Nephron progenitor cell (in vitro differentiated cells): ENCODE data around the gene TTYH1.

Experiments used
- DNase-seq: peaks from one replicate; pipeline ENCODE4 v3.0.0; 2021
- H3K27ac Mint-ChIP-seq: 2 replicates; pipeline ENCODE4 v1.8.0; 2021; ENCODE audit warnings: mild to moderate bottlenecking, moderate library complexity, mixed read lengths
- H3K27me3 Mint-ChIP-seq: 2 replicates; pipeline ENCODE4 v1.8.0; 2021; ENCODE audit warnings: mild to moderate bottlenecking, low read depth, mixed read lengths; ENCODE audit not compliant: poor library complexity
- H3K36me3 Mint-ChIP-seq: 2 replicates; pipeline ENCODE4 v1.8.0; 2021; ENCODE audit warnings: low read depth, mixed read lengths
- H3K4me1 Mint-ChIP-seq: 2 replicates; pipeline ENCODE4 v1.8.0; 2021; ENCODE audit warnings: mixed read lengths
- H3K4me3 Mint-ChIP-seq: 2 replicates; pipeline ENCODE4 v1.8.0; 2021; ENCODE audit warnings: mild to moderate bottlenecking, moderate library complexity, mixed read lengths
- H3K9me3 Mint-ChIP-seq: 2 replicates; pipeline ENCODE4 v1.8.0; 2021; ENCODE audit warnings: mild to moderate bottlenecking, moderate library complexity, mixed read lengths
- CTCF ChIP-seq: fragments of 200-600 bp; sonication (generic); IDR thresholded peaks from 2 replicates; pipeline ENCODE4 v1.5.0; 2021; ENCODE audit warnings: antibody characterized with exemption

TTYH1 gene

GRCh38 chr19:54405628-54406027 lies 9.6 kb upstream of the TTYH1 start:
- Mint-ChIP-seq H3K4me1 (no peaks in the 10 kb centered on the region), H3K27me3 (peaks cover 14% of the 10 kb centered on the region), H3K27ac (no peak overlapping the region), H3K9me3 (peaks cover 70% of the 10 kb centered on the region), H3K36me3 (no peaks in the 10 kb centered on the region), H3K4me3 (no peak overlapping the region)
- DNase-seq: no peak
- TF ChIP-seq CTCF: no peak

DNA sequence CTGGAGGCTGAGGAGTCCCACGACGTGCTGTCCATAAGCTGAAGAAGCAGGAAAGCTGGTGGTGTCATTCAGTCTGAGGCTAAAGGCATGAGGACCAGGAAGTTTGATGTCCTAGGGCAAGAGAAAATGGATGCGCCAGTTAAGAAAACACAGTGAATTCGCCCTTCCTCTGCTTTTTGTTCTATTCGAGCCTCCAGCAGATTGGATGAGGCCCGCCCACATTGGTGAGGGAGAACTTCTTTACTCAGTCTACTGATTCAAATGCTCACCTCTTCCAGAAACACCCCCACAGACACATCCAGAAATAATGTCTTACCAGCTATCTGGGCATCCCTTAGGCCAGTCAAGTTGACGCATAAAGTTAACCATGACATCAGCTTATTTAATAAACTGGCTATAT lies 7.5 kb upstream of the TTYH1 start:
- Mint-ChIP-seq H3K4me1 (no peaks in the 10 kb centered on the region), H3K27me3 (peaks cover 33% of the 10 kb centered on the region)
- TF ChIP-seq CTCF: no peak

GRCh38 chr19:54408456-54409026 lies 6.7 kb upstream of the TTYH1 start:
- H3K27me3 Mint-ChIP-seq: peaks cover 37% of the 10 kb centered on the region
- no peaks in the 10 kb centered on the region for H3K4me1 Mint-ChIP-seq
- H3K36me3 Mint-ChIP-seq: no peaks in the 10 kb centered on the region
- DNase-seq: no peak
- H3K4me3 Mint-ChIP-seq: no peak overlapping the region
- no peak for TF ChIP-seq CTCF
- H3K9me3 Mint-ChIP-seq: peaks cover 72% of the 10 kb centered on the region
- no peak overlapping the region for H3K27ac Mint-ChIP-seq

More for the DNA sequence above, 7.5 kb upstream of the TTYH1 start:
- no peak for DNase-seq
- H3K9me3 Mint-ChIP-seq: peaks cover 73% of the 10 kb centered on the region
- H3K27ac Mint-ChIP-seq: no peak overlapping the region
- no peak overlapping the region for H3K4me3 Mint-ChIP-seq
- no peaks in the 10 kb centered on the region for H3K36me3 Mint-ChIP-seq

- peaks cover 61% of the 10 kb centered on the region for H3K9me3 Mint-ChIP-seq
- peaks cover 5% of the 10 kb centered on the region for H3K36me3 Mint-ChIP-seq
- no peak overlapping the region for H3K4me3 Mint-ChIP-seq
- H3K27ac Mint-ChIP-seq: no peak overlapping the region
- TF ChIP-seq CTCF: no peak
- H3K27me3 Mint-ChIP-seq: peaks cover 56% of the 10 kb centered on the region
- H3K4me1 Mint-ChIP-seq: no peaks in the 10 kb centered on the region
- no peak for DNase-seq
Measured at GRCh38 chr19:54411033-54411432, 4.2 kb upstream of the TTYH1 start.

DNA sequence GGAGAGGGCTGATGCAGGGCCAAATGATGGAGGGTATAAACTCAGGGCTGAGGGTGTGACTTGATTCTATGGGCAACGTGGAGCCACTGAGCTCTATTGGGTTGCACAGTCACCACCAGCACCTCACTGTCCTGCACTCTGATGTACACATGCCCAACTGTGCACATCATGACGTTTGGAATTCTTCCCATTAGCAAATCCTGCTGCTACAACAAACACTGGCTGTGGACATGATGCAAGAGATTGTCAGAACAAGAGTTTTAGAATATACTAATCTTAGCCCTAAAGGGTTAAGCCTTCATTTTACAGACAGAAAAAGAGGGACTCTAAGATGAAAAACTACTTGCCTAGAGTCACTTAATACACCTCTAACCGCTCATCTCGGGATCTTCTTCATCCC lies 2.4 kb upstream of the TTYH1 start:
- DNase-seq: no peak
- Mint-ChIP-seq H3K27me3 (peaks cover 73% of the 10 kb centered on the region), H3K4me1 (peaks cover 11% of the 10 kb centered on the region), H3K4me3 (no peak overlapping the region), H3K36me3 (peaks cover 5% of the 10 kb centered on the region), H3K9me3 (peaks cover 44% of the 10 kb centered on the region), H3K27ac (no peak overlapping the region)
- no peak for TF ChIP-seq CTCF

GRCh38 chr19:54414156-54414555 lies 1.1 kb upstream of the TTYH1 start:
- Mint-ChIP-seq H3K4me3 (no peak overlapping the region), H3K4me1 (peaks cover 18% of the 10 kb centered on the region), H3K36me3 (peaks cover 5% of the 10 kb centered on the region), H3K27me3 (peaks cover 75% of the 10 kb centered on the region), H3K27ac (peak overlapping the region; percentile 46), H3K9me3 (peaks cover 32% of the 10 kb centered on the region)
- no peak for DNase-seq
- TF ChIP-seq CTCF: no peak
